Kidney epithelial cell (primary cell): ENCODE results near the gene FLT4. TPM values are rescaled to one million over a fixed set of nuclear protein-coding genes. Genes with fewer than 3 reads are reported as not detected.
"Not testable (repeated sequence)": the region's sequence is repeated elsewhere in the genome, so short reads cannot be mapped to it uniquely, and the experiment has no call there.

Experiments
- DNase-seq: peaks from one replicate; pipeline ENCODE4 v3.0.0-alpha.2; 2010; ENCODE audit warnings: low read depth
- H3K27me3 ChIP-seq: 2 replicates; pipeline ENCODE4 v1.6.0; 2011; ENCODE audit warnings: low read length; ENCODE audit not compliant: control insufficient read depth, insufficient read depth
- H3K36me3 ChIP-seq: 2 replicates; pipeline ENCODE4 v1.5.1; 2011; ENCODE audit warnings: low read length; ENCODE audit not compliant: control insufficient read depth, insufficient read depth
- H3K4me3 ChIP-seq: 2 replicates; pipeline ENCODE4 v1.5.1; 2011; ENCODE audit warnings: low read depth, mild to moderate bottlenecking, control low read depth, low read length
- total RNA-seq: library from RNA; depleted of rRNA; stranded (reverse); fragments of >200 nt; gene quantifications from 2 replicates; pipeline ENCODE4 v1.2.3, GENCODE V29; 2015
- TF ChIP-seq, protein P1 (sequence below): IDR thresholded peaks from 2 replicates; pipeline ENCODE4 v1.5.1; 2011; ENCODE audit warnings: mild to moderate bottlenecking, moderate library complexity, low read length, control low read depth, inconsistent platforms; ENCODE audit not compliant: insufficient read depth, poor library complexity, severe bottlenecking

Gene FLT4
- total RNA-seq, 1 donor from 2014 or later: 1.1 TPM

DNA sequence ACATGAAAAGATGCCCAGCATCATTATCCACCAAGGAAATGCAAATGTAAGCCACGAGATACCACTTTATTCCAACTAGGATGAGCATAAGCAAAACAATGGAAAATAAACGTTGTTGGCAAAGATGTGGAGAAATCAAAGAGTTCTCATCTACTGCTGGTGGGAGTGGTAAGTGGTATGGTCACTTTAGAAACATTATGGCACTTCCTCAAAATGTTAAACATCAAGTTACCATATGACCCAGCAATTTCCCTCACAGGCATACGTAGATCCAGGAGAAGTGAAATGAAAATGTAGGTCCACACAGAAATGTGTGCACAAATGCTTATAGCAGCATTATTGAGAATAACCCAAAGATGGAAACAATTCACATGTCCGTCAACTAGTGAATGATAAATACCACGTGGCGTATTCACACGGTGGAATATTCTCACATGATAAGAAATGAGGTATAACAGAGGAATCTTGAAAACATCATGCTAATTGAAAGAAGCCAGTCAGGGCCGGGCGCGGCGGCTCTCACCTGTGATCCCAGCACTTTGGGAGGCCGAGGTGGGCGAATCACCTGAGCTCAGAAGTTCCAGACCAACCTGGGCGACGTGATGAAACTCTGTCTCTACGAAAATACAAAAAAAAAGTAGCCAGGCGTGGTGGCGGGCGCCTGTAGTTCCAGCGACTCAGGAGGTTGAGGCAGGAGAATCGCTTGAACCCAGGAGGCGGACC is 16.4 kb upstream of the FLT4 start:
- Histone ChIP-seq H3K4me3 (no peak overlapping the region), H3K36me3 (no peaks in the 10 kb centered on the region), H3K27me3 (peaks cover 4% of the 10 kb centered on the region)
- TF ChIP-seq, protein P1, sequence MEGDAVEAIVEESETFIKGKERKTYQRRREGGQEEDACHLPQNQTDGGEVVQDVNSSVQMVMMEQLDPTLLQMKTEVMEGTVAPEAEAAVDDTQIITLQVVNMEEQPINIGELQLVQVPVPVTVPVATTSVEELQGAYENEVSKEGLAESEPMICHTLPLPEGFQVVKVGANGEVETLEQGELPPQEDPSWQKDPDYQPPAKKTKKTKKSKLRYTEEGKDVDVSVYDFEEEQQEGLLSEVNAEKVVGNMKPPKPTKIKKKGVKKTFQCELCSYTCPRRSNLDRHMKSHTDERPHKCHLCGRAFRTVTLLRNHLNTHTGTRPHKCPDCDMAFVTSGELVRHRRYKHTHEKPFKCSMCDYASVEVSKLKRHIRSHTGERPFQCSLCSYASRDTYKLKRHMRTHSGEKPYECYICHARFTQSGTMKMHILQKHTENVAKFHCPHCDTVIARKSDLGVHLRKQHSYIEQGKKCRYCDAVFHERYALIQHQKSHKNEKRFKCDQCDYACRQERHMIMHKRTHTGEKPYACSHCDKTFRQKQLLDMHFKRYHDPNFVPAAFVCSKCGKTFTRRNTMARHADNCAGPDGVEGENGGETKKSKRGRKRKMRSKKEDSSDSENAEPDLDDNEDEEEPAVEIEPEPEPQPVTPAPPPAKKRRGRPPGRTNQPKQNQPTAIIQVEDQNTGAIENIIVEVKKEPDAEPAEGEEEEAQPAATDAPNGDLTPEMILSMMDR: no peak
- DNase-seq: no peak

DNA sequence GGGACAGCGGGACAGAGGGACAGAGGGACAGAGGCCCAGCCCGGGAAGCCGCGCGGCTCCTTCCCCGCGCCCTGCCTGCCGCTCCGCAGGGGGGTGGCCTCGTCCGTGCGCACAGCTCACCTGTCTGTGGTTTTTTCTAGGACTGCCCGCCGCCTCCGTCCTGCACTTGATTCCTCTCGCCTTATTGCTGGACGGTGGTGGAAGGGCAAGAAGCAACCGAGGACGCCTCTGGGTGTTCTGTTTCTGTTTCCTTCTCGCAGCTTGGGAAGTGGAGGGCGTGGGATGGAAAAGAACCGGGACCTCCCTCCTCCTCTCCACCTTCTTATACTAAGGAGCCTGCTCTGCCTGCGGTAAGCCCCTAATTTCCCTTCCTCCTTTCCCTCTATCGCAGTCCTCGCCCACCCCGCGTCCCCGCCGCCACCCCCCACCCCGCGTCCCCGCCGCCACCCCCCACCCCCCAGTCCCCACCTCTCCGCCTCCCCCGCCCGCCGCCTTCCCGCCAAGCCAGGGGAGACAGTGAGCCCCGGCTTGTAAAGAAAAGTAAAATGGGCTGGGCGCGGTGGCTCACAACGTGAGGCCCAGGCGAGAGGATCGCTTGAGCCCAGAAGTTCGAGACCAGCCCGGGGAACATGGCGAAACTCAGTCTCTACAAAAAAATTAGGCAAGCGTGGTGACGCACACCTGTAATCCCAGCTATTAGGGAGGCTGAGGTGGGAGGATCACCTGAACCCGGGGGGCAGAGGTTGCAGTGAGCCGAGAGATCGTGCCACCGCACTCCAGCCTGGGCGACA is 9.6 kb upstream of the FLT4 start:
- TF ChIP-seq, protein P1: no peak
- Histone ChIP-seq H3K36me3 (no peaks in the 10 kb centered on the region), H3K4me3 (no peak overlapping the region), H3K27me3 (peaks cover 12% of the 10 kb centered on the region)
- no peak for DNase-seq

- H3K27me3 ChIP-seq: peaks cover 17% of the 10 kb centered on the region
- H3K36me3 ChIP-seq, H3K4me3 ChIP-seq, DNase-seq: not testable (repeated sequence)
Measured at GRCh38 chr5:180655243-180655642, 5.8 kb upstream of the FLT4 start.

DNA sequence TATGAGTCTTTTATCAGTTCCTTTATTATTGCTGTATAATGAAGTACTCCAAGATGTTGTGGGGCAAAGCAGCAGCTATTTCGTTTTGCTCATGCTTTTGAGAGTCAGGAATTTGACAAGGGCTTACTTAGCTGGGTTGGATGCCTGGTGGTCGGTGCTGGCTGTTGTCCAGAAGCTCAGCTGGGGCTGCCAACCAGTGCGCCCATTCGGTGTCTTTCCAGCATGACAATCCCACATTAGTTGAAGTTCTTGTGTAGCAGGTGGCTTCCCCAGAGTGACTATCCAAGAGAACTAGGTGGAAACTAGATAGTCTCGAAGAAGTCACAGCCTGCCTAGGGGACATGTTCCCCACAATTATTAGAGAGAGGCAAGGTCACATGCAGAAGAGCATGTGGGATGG is 3.4 kb upstream of the FLT4 start:
- no peaks in the 10 kb centered on the region for H3K36me3 ChIP-seq
- DNase-seq: no peak
- no peak overlapping the region for H3K4me3 ChIP-seq
- TF ChIP-seq, protein P1: no peak
- peaks cover 28% of the 10 kb centered on the region for H3K27me3 ChIP-seq

DNA sequence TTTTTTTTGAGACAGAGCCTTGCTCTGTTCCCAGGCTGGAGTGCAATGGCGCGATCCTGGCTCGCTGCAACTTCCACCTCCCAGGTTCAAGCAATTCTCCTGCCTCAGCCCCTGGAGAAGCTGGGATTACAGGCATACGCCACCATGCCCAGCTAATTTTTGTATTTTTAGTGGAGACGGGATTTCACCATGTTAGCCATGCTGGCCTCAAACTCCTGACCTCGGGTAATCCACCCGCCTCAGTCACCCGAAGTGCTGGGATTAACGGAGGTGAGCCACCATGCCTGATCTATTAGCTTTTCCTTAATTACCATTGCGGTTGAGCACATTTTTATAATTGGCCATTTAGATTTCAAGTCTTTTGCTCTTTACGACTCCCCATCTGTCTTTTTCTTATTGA is 2.9 kb upstream of the FLT4 start:
- TF ChIP-seq, protein P1: no peak

DNA sequence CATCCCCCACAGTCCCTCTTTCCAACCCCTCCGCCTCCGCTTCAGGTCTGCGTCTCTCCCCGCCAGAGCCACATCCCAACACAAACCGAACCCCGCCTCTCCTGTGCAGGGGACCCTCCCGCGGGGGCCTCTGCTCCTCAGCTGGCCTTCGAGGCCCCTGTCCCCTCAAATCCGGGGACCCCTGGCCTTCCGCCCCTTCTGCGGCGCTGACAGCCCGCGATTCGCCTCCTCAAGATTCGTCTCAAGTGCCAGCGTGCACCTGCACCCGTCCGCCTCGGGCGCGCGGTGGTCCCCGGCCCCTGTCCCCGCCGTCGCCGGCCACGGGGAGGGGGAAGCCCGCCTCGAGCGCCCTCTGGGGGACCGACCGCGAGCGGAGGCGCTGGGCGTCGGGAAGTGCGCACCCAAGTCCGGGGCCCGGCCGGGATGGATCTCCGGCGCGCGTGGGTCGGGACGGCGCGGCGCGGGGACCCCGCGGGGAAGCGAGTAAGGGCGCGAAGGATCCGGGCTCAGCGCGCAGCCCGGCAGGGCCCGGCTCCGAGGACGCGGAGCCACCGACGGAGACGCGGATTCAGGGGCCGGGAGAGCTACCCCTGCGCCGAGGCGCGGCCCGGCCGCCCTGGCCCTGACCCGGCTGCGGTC is 623 bp downstream of the FLT4 start:
- peaks cover 50% of the 10 kb centered on the region for H3K27me3 ChIP-seq
- no peaks in the 10 kb centered on the region for H3K36me3 ChIP-seq
- no peak for DNase-seq
- peak overlapping the region; percentile 14 for H3K4me3 ChIP-seq
- TF ChIP-seq, protein P1: no peak

More for the DNA sequence above, 2.9 kb upstream of the FLT4 start:
- H3K36me3 ChIP-seq: no peaks in the 10 kb centered on the region
- DNase-seq: no peak
- peaks cover 32% of the 10 kb centered on the region for H3K27me3 ChIP-seq
- H3K4me3 ChIP-seq: no peak overlapping the region
